HG03095 (cell line): ENCODE results near the gene BPIFA1.

Experiments
- ATAC-seq: cut with Tn5 transposase; IDR thresholded peaks from one replicate; pipeline ENCODE4 v1.9.1; 2021; ENCODE audit warnings: moderate library complexity; ENCODE audit not compliant: unreplicated experiment

The BPIFA1 gene

GRCh38 chr20:33235696-33236095, at the start of gene BPIFA1:
Gene BPIFA1 (plus strand): TSS chr20:33235996. CDS start chr20:33237712, 1,716 bp downstream.
- ATAC-seq: no peak

GRCh38 chr20:33187491-33187890, 48.3 kb upstream of the BPIFA1 start:
- ATAC-seq: no peak

- ATAC-seq: no peak
Observed at GRCh38 chr20:33188421-33188820, 47.4 kb upstream of the BPIFA1 start.

GRCh38 chr20:33191484-33191883, 44.3 kb upstream of the BPIFA1 start:
- no peak for ATAC-seq

GRCh38 chr20:33191955-33192354, 43.8 kb upstream of the BPIFA1 start:
- ATAC-seq: no peak

GRCh38 chr20:33192912-33193501, 42.8 kb upstream of the BPIFA1 start:
- ATAC-seq: no peak

GRCh38 chr20:33199026-33199425, 36.8 kb upstream of the BPIFA1 start:
- no peak for ATAC-seq

- no peak for ATAC-seq
Observed at GRCh38 chr20:33202451-33202850, 33.3 kb upstream of the BPIFA1 start.

GRCh38 chr20:33203444-33203843, 32.4 kb upstream of the BPIFA1 start:
- no peak for ATAC-seq

- no peak for ATAC-seq
Observed at GRCh38 chr20:33209789-33210188, 26.0 kb upstream of the BPIFA1 start.

GRCh38 chr20:33210371-33210770, 25.4 kb upstream of the BPIFA1 start:
- no peak for ATAC-seq

- ATAC-seq: no peak
Observed at GRCh38 chr20:33211817-33212424, 23.9 kb upstream of the BPIFA1 start.

GRCh38 chr20:33217052-33217451, 18.7 kb upstream of the BPIFA1 start, which contains the start of gene BPIFA3:
Gene BPIFA3 (plus strand): TSS chr20:33217352. CDS start chr20:33217537, 185 bp downstream.
- no peak for ATAC-seq

- ATAC-seq: no peak
Observed at GRCh38 chr20:33224399-33224798, 11.4 kb upstream of the BPIFA1 start.

GRCh38 chr20:33229843-33230242, 6.0 kb upstream of the BPIFA1 start:
- no peak for ATAC-seq

- no peak for ATAC-seq
Observed at GRCh38 chr20:33231237-33231636, 4.6 kb upstream of the BPIFA1 start.

GRCh38 chr20:33232486-33233072, 3.2 kb upstream of the BPIFA1 start:
- no peak for ATAC-seq

- ATAC-seq: no peak
Observed at GRCh38 chr20:33233129-33233774, 2.5 kb upstream of the BPIFA1 start.

GRCh38 chr20:33234050-33234449, 1.7 kb upstream of the BPIFA1 start:
- ATAC-seq: no peak

- no peak for ATAC-seq
Observed at GRCh38 chr20:33236351-33236750, 555 bp downstream of the BPIFA1 start.

GRCh38 chr20:33237989-33238388, 2.2 kb downstream of the BPIFA1 start:
- no peak for ATAC-seq

GRCh38 chr20:33239418-33239817, 3.6 kb downstream of the BPIFA1 start:
- ATAC-seq: no peak
